Measurements from ENCODE around the gene NRG2. TPM values are rescaled to one million over a fixed set of nuclear protein-coding genes. Genes with fewer than 3 reads are reported as not detected.

NRG2 gene
- total RNA-seq, 2 experiments from 2014 or later: 0.08 to 0.17 TPM

DNA sequence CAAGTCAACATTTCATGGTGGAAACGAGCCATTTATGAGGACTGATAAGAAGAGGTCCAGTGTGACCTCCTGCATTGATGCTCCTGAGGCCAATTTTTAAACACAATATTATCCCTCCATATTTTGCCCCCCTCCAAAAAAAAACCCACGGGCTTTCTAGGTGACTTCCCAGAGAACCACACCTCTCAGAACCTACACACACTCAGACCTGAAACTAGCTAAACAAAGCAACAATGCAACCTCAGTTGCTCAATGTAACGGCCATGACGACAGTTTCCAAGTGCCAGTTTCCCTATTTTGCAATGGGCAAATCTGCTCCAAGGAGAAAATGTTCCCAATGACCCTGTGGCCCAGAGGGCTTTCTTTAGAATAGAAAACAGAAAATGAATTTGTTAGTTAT is 3.5 kb downstream of the NRG2 start:
- Histone ChIP-seq H3K9me3 (ENCODE audit: control insufficient read depth in 1 of 2, insufficient read depth in 1 of 2, low read length in 2 of 2) (peaks cover 0 to 7% of the 10 kb centered on the region in 2 experiments), H3K4me1 (ENCODE audit: insufficient read depth, low read length) (peaks cover 22% of the 10 kb centered on the region), H3K4me3 (ENCODE audit: low read length) (no peak overlapping the region), H3K27ac (ENCODE audit: low read depth in 1 of 2, low read length in 2 of 2) (no peak overlapping the region), H3K36me3 (ENCODE audit: insufficient read depth, low read length) (no peaks in the 10 kb centered on the region), H3K27me3 (ENCODE audit: control insufficient read depth in 1 of 2, insufficient read depth in 2 of 2, low read length in 2 of 2) (peaks cover 34 to 68% of the 10 kb centered on the region in 2 experiments)
- ATAC-seq (ENCODE audit: poor library complexity): no peak
- no peak overlapping the region for H3K27ac Mint-ChIP-seq
- ChIA-PET CTCF (no interaction called here), POLR2A (interaction anchor here (0.6 kb wide), 1 partner anchor 17 kb away, joined by 3 read pairs; no protein-coding TSS in a partner anchor)
- no peak overlapping the region for H3K4me3 Mint-ChIP-seq
- H3K27me3 Mint-ChIP-seq: peaks cover 83% of the 10 kb centered on the region
- no peaks in the 10 kb centered on the region for H3K36me3 Mint-ChIP-seq (ENCODE audit: low read depth)
- H3K4me1 Mint-ChIP-seq (ENCODE audit: low read depth): peaks cover 18% of the 10 kb centered on the region
- DNase-seq: no peak
- H3K9me3 Mint-ChIP-seq: no peaks in the 10 kb centered on the region
- intact Hi-C loops (cut with DNase I, micrococcal nuclease): no loop called here
- TF ChIP-seq, protein P1, sequence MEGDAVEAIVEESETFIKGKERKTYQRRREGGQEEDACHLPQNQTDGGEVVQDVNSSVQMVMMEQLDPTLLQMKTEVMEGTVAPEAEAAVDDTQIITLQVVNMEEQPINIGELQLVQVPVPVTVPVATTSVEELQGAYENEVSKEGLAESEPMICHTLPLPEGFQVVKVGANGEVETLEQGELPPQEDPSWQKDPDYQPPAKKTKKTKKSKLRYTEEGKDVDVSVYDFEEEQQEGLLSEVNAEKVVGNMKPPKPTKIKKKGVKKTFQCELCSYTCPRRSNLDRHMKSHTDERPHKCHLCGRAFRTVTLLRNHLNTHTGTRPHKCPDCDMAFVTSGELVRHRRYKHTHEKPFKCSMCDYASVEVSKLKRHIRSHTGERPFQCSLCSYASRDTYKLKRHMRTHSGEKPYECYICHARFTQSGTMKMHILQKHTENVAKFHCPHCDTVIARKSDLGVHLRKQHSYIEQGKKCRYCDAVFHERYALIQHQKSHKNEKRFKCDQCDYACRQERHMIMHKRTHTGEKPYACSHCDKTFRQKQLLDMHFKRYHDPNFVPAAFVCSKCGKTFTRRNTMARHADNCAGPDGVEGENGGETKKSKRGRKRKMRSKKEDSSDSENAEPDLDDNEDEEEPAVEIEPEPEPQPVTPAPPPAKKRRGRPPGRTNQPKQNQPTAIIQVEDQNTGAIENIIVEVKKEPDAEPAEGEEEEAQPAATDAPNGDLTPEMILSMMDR (IDR thresholded peaks at IDR 0.05): no peak

DNA sequence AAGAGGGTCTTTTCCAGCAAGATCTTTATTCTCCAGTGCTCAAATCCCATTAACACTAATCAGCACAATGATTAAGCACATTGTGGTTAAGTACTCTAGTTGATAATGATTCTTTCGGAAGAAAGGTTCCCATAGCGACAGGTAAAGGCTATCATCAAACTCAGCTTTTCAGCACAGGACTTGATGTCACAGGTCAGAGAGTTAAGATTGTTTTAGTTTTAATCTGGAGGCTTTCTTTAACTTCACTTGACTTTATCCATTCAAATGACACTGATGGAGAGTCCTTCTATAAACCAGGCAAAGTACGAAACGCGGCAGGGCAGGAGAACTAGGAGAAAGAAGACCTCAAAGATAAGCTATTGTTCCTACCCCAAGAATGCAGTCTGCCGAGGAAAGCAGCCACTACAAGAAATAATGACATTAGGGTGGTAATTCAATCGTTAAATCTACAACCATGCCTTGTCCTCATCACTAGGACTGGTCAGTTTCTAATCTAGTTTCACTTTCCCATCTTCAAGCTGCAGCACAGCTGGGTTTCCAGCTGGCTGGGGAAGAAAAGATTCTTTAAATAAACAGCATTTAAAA is 4.6 kb downstream of the NRG2 start:
- intact Hi-C loops (cut with DNase I, micrococcal nuclease): no loop called here
- H3K36me3 ChIP-seq (ENCODE audit: insufficient read depth, low read length): no peaks in the 10 kb centered on the region
- DNase-seq (no peak), ATAC-seq (ENCODE audit: poor library complexity) (no peak)
- peaks cover 0 to 3% of the 10 kb centered on the region in 2 experiments for H3K9me3 ChIP-seq (ENCODE audit: control insufficient read depth in 1 of 2, insufficient read depth in 1 of 2, low read length in 2 of 2)
- TF ChIP-seq, protein P1 (IDR thresholded peaks at IDR 0.05): no peak
- Mint-ChIP-seq H3K36me3 (ENCODE audit: low read depth) (no peaks in the 10 kb centered on the region), H3K4me1 (ENCODE audit: low read depth) (peaks cover 18% of the 10 kb centered on the region), H3K4me3 (peak overlapping the region; percentile 43), H3K27me3 (peaks cover 81% of the 10 kb centered on the region), H3K27ac (no peak overlapping the region), H3K9me3 (no peaks in the 10 kb centered on the region)
- H3K27ac ChIP-seq (ENCODE audit: low read depth in 1 of 2, low read length in 2 of 2): no peak overlapping the region
- H3K4me3 ChIP-seq (ENCODE audit: low read length): peak overlapping the region; percentile 1
- H3K4me1 ChIP-seq (ENCODE audit: insufficient read depth, low read length): peaks cover 18% of the 10 kb centered on the region
- H3K27me3 ChIP-seq (ENCODE audit: control insufficient read depth in 1 of 2, insufficient read depth in 2 of 2, low read length in 2 of 2): peaks cover 24 to 57% of the 10 kb centered on the region in 2 experiments
- CTCF ChIA-PET: interaction anchor here (0.6 kb wide), 1 partner anchor 10 kb away, joined by 3 read pairs; no protein-coding TSS in a partner anchor
- POLR2A ChIA-PET: no interaction called here

DNA sequence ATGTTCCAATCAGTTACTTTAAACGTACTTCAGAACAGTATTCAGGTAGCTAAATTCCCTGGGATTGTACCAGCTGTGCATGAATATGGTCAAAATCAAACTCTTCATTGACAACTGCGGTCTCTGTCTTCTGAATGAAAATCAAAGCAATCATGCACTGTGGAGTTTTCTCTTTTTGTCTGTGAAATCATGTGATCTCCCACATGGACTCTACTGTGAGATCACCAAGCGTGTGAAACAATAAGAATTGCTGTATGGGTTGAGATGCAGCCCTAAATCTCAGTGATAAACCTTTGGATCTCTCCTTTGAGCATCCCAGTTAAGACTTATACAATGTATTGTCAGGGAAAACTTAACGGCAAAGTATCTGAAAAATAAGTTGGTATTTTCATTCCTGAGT is 6.1 kb downstream of the NRG2 start:
- no peaks in the 10 kb centered on the region for H3K36me3 Mint-ChIP-seq (ENCODE audit: low read depth)
- H3K36me3 ChIP-seq (ENCODE audit: insufficient read depth, low read length): no peaks in the 10 kb centered on the region
- intact Hi-C loops (cut with DNase I, micrococcal nuclease): no loop called here
- no peak for DNase-seq
- TF ChIP-seq, protein P1 (IDR thresholded peaks at IDR 0.05): no peak
- no peak for ATAC-seq (ENCODE audit: poor library complexity)
- H3K9me3 Mint-ChIP-seq: no peaks in the 10 kb centered on the region
- CTCF ChIA-PET: no interaction called here
- H3K27ac Mint-ChIP-seq: no peak overlapping the region
- H3K4me3 ChIP-seq (ENCODE audit: low read length): no peak overlapping the region
- H3K27me3 Mint-ChIP-seq: peaks cover 88% of the 10 kb centered on the region
- POLR2A ChIA-PET: no interaction called here
- peaks cover 5% of the 10 kb centered on the region for H3K4me1 ChIP-seq (ENCODE audit: insufficient read depth, low read length)
- H3K27me3 ChIP-seq (ENCODE audit: control insufficient read depth in 1 of 2, insufficient read depth in 2 of 2, low read length in 2 of 2): peaks cover 14 to 53% of the 10 kb centered on the region in 2 experiments
- peaks cover 18% of the 10 kb centered on the region for H3K4me1 Mint-ChIP-seq (ENCODE audit: low read depth)
- no peak overlapping the region for H3K4me3 Mint-ChIP-seq
- H3K27ac ChIP-seq (ENCODE audit: low read depth in 1 of 2, low read length in 2 of 2): no peak overlapping the region
- H3K9me3 ChIP-seq (ENCODE audit: control insufficient read depth in 1 of 2, insufficient read depth in 1 of 2, low read length in 2 of 2): no peaks in the 10 kb centered on the region
